OCI-LY3 (cell line): ENCODE results near the gene INS.

ENCODE experiments used
- H2AFZ ChIP-seq: fragments of 200-600, 300-600 bp; shearing (Covaris generic); 2 replicates; pipeline ENCODE4 v1.6.0; 2014; ENCODE audit warnings: antibody characterized with exemption, low read depth, low read length
- H3K27ac ChIP-seq: fragments of 200-600, 300-600 bp; sonication (generic); 2 replicates; pipeline ENCODE4 v1.5.1; 2014; ENCODE audit warnings: mild to moderate bottlenecking, low read length, moderate library complexity, mixed read lengths
- H3K27me3 ChIP-seq: fragments of 200-600, 300-600 bp; sonication (generic); 2 replicates; pipeline ENCODE4 v1.6.1; 2014; ENCODE audit warnings: low read depth, low read length, mixed read lengths
- H3K36me3 ChIP-seq: fragments of 200-600, 300-600 bp; sonication (generic); replicated peaks from 2 replicates; pipeline ENCODE3; 2014; ENCODE audit warnings: low read depth, low read length, mixed read lengths
- H3K4me1 ChIP-seq: fragments of 300-600, 200-600 bp; sonication (generic); 2 replicates; pipeline ENCODE4 v1.6.1; 2014; ENCODE audit warnings: low read length, mixed read lengths
- H3K4me2 ChIP-seq: fragments of 200-600, 300-600 bp; sonication (generic); 2 replicates; pipeline ENCODE4 v1.6.1; 2014; ENCODE audit warnings: low read length, mixed read lengths
- H3K4me3 ChIP-seq: fragments of 300-600, 200-600 bp; sonication (generic); 2 replicates; pipeline ENCODE4 v1.5.1; 2014; ENCODE audit warnings: antibody characterized with exemption, mild to moderate bottlenecking, low read length, moderate library complexity
- H3K79me2 ChIP-seq: fragments of 300-600, 200-600 bp; shearing (Covaris generic); 2 replicates; pipeline ENCODE4 v1.6.1; 2014; ENCODE audit warnings: mild to moderate bottlenecking, low read length, mixed read lengths
- H3K9ac ChIP-seq: fragments of 300-600, 200-600 bp; shearing (Covaris generic); 2 replicates; pipeline ENCODE4 v1.6.0; 2014; ENCODE audit warnings: mild to moderate bottlenecking, low read length, moderate library complexity
- H3K9me3 ChIP-seq: fragments of 200-600, 300-600 bp; shearing (Covaris generic); 2 replicates; pipeline ENCODE4 v1.6.1; 2014; ENCODE audit warnings: low read length, mixed read lengths; ENCODE audit not compliant: insufficient read depth
- H4K20me1 ChIP-seq: fragments of 200-600, 300-600 bp; sonication (generic); 2 replicates; pipeline ENCODE4 v1.6.1; 2016; ENCODE audit warnings: low read length, mixed read lengths; ENCODE audit not compliant: insufficient read depth
- CTCF ChIP-seq: fragments of 200-600, 300-600 bp; sonication (generic); IDR thresholded peaks from 2 replicates; pipeline ENCODE4 v1.5.1; 2014; ENCODE audit warnings: antibody characterized with exemption, low read length, low read depth
- EZH2phosphoT487 ChIP-seq: fragments of 200-600 bp; shearing (Covaris generic); IDR thresholded peaks from 2 replicates; pipeline ENCODE4 v1.6.1; 2018; ENCODE audit warnings: antibody characterized with exemption, mixed run types, low read depth

Gene INS

GRCh38 chr11:2199466-2200341 is 38.7 kb upstream of the INS start:
- Histone ChIP-seq H3K4me2 (no peak overlapping the region), H3K27me3 (no peaks in the 10 kb centered on the region), H3K9me3 (no peaks in the 10 kb centered on the region), H3K4me1 (no peaks in the 10 kb centered on the region), H3K36me3 (no peaks in the 10 kb centered on the region), H3K4me3 (no peak overlapping the region), H2AFZ (no peak overlapping the region), H3K9ac (no peak overlapping the region), H4K20me1 (no peaks in the 10 kb centered on the region), H3K79me2 (no peaks in the 10 kb centered on the region), H3K27ac (no peak overlapping the region)
- TF ChIP-seq CTCF = no peak
- TF ChIP-seq EZH2phosphoT487 = no peak

GRCh38 chr11:2198621-2199365 is 37.8 kb upstream of the INS start:
- Histone ChIP-seq H3K79me2 (no peaks in the 10 kb centered on the region), H4K20me1 (no peaks in the 10 kb centered on the region), H3K4me1 (no peaks in the 10 kb centered on the region), H3K27ac (no peak overlapping the region), H3K27me3 (no peaks in the 10 kb centered on the region), H3K36me3 (no peaks in the 10 kb centered on the region), H3K4me2 (no peak overlapping the region), H3K4me3 (no peak overlapping the region), H3K9ac (no peak overlapping the region), H3K9me3 (no peaks in the 10 kb centered on the region), H2AFZ (no peak overlapping the region)
- TF ChIP-seq EZH2phosphoT487 (no peak), CTCF (no peak)

GRCh38 chr11:2197771-2198520 is 36.9 kb upstream of the INS start:
- TF ChIP-seq EZH2phosphoT487 (no peak), CTCF (no peak)
- Histone ChIP-seq H3K4me3 (no peak overlapping the region), H2AFZ (no peak overlapping the region), H3K9me3 (no peaks in the 10 kb centered on the region), H3K27ac (no peak overlapping the region), H3K4me2 (no peak overlapping the region), H3K4me1 (no peaks in the 10 kb centered on the region), H3K9ac (no peak overlapping the region), H3K36me3 (no peaks in the 10 kb centered on the region), H4K20me1 (no peaks in the 10 kb centered on the region), H3K79me2 (no peaks in the 10 kb centered on the region), H3K27me3 (no peaks in the 10 kb centered on the region)
